IgD-negative memory B cell (primary cell): ENCODE data around the gene BLNK. TPM values are rescaled to one million over a fixed set of nuclear protein-coding genes. Genes with fewer than 3 reads are reported as not detected.
A peak's percentile ranks its signal among the peaks of the same experiment; 100 is the strongest.

Experiments used
- H3K27ac Mint-ChIP-seq, 3 donors: one replicate each; pipeline ENCODE4 v1.8.0; 2020 to 2022; ENCODE audit warnings: mild to moderate bottlenecking in 3 of 3, mixed read lengths in 3 of 3, moderate library complexity in 1 of 3
- H3K27me3 Mint-ChIP-seq: one replicate; pipeline ENCODE4 v1.8.0; 2021; ENCODE audit warnings: mixed read lengths
- H3K36me3 Mint-ChIP-seq: one replicate; pipeline ENCODE4 v1.8.0; 2020; ENCODE audit warnings: mild to moderate bottlenecking, mixed read lengths
- H3K4me1 Mint-ChIP-seq, 3 donors: one replicate each; pipeline ENCODE4 v1.8.0; 2020 to 2022; ENCODE audit warnings: mixed read lengths in 3 of 3, mild to moderate bottlenecking in 1 of 3
- H3K4me3 Mint-ChIP-seq, 4 donors: one replicate each; pipeline ENCODE4 v1.8.0; 2020 to 2022; ENCODE audit warnings: mild to moderate bottlenecking in 4 of 4, mixed read lengths in 4 of 4, moderate library complexity in 3 of 4
- H3K9me3 Mint-ChIP-seq, 3 donors: one replicate each; pipeline ENCODE4 v1.8.0; 2020 to 2021; ENCODE audit warnings: mixed read lengths in 3 of 3, mild to moderate bottlenecking in 1 of 3
- polyA plus RNA-seq: library from polyadenylated mRNA; unstranded; fragments of 300-500 nt; fragmentation: Illumina TruSeq; gene quantifications from one replicate; pipeline ENCODE4 v1.2.3, GENCODE V29; 2021

The BLNK gene
- polyA plus RNA-seq, 1 donor from 2014 or later, result 217 TPM

GRCh38 chr10:96297486-96297885, 26.1 kb upstream of the BLNK start:
- Mint-ChIP-seq H3K27me3 (peaks cover 8% of the 10 kb centered on the region), H3K27ac (no peak overlapping the region), H3K4me3 (no peak overlapping the region), H3K9me3 (no peaks in the 10 kb centered on the region), H3K4me1 (peaks cover 10 to 28% (median 27%) of the 10 kb centered on the region in 3 donors), H3K36me3 (peaks cover 3% of the 10 kb centered on the region)

DNA sequence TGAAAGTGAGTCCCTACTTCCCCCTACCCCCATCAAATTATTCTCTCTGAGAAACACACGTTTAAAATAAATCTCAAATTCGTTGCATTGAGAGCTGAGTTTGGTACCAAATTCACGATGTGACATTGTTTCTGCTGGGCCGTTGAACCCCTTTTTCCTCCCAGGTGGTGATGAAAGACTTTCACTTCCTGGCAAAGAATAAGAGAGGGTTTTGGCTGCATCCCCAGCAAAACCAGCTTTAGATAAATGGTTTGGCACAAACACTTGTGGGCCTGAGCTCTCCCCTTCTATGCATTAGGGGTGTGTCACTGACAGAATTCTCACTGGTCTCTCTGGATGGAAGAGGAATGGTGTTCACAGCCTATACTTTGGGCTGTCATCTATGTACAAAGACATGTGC, 24.1 kb upstream of the BLNK start:
- Mint-ChIP-seq H3K4me3 (peak overlapping the region in 1 of 4 donors; percentile 71), H3K27me3 (peaks cover 4% of the 10 kb centered on the region), H3K4me1 (peaks cover 23 to 45% (median 44%) of the 10 kb centered on the region in 3 donors)

DNA sequence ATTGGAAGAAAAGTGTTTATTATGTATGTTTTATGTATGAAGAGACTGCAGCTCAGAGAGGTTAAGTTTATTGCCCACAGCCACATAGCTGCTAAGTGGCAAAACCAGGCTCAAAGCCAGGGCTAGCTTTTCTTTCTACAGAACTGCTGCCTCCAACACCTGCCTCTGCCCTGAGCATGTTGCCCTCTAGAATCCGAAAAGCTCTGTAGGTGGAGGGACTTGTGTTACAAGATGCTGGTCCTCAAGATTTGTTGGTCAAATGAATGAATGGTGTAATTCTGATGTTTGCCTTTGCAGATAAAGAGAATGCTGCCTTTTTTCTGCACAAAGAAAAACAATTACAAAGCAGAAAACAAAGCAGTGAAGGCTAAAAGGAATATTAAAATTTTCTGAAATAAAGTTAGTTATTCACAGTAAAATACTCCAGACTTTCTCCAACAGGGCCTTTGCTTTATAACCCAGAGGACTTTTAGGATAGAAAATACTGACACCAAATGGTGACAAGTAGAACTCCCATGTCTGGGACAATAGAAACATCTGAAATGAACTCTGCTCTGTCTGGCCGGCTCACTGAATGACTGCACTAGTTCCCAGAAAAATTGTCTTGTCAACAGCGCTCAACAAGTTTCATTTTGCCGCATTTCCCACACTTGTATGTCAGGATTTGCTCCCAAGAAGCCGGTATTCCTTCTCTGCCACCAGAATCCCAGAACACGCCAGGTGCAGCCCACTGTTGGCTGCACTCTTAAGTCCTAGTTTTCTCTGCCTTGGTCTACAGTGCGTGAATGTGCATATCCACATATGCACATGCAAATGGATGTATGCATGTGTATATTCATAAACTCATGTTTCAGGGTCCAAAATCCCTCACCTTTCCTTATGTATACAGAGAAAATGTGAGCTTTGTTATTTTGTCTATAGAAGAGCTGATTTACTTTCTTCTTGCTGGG, 21.9 kb upstream of the BLNK start:
- peaks cover 37 to 47% (median 38%) of the 10 kb centered on the region in 3 donors for H3K4me1 Mint-ChIP-seq
- H3K27ac Mint-ChIP-seq, result peak overlapping the region; percentile 28 to 65 (median 36)
- H3K27me3 Mint-ChIP-seq, result no peaks in the 10 kb centered on the region
- no peaks in the 10 kb centered on the region for H3K9me3 Mint-ChIP-seq
- H3K36me3 Mint-ChIP-seq, result peaks cover 2% of the 10 kb centered on the region
- no peak overlapping the region for H3K4me3 Mint-ChIP-seq

More for the DNA sequence above, 24.1 kb upstream of the BLNK start:
- H3K36me3 Mint-ChIP-seq, result peaks cover 3% of the 10 kb centered on the region
- no peaks in the 10 kb centered on the region for H3K9me3 Mint-ChIP-seq
- H3K27ac Mint-ChIP-seq, result peak overlapping the region in 2 of 3 donors; percentile 3 to 80

- Mint-ChIP-seq H3K4me3 (peak overlapping the region; percentile 70 to 96 (median 83)), H3K36me3 (no peaks in the 10 kb centered on the region), H3K4me1 (peaks cover 48 to 63% (median 53%) of the 10 kb centered on the region in 3 donors), H3K27me3 (no peaks in the 10 kb centered on the region), H3K27ac (peak overlapping the region; percentile 83 to 95 (median 86)), H3K9me3 (no peaks in the 10 kb centered on the region)
Observed at GRCh38 chr10:96290368-96291133, 19.2 kb upstream of the BLNK start.

DNA sequence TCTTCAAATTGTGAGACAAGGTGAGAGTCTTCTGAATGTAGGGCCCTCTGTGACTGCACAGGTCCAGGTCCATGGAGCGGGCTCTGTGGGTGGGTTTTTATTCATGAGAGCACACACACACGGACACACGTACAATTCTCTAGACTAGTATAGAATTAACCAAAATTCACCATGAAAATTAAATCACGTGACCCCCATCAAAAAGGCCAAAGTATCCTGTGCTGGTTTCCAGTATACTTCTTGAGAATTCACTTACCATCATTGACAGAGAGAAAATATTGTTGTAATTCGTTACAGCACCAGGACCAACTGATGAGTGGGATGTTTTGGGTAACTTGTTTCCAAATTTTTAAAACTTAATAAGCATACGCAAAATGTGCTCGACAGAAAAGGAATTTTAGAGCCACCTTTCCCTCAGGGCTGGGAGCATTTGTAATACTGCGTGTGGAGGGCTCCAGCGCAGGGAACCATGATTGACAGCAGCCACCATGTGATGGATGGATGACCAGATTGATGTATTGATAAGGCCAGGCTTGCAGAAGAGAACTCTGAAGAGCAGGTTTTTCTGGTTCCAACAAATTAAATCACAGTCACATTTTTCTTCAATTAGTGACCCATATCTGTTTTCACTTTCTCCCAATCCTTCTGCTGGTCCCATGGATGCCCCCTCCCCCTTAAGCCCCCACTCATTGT, 18.0 kb upstream of the BLNK start:
- peaks cover 45 to 69% (median 59%) of the 10 kb centered on the region in 3 donors for H3K4me1 Mint-ChIP-seq
- no peaks in the 10 kb centered on the region for H3K9me3 Mint-ChIP-seq
- H3K27ac Mint-ChIP-seq, result peak overlapping the region; percentile 83 to 95 (median 87)
- H3K27me3 Mint-ChIP-seq, result no peaks in the 10 kb centered on the region
- H3K4me3 Mint-ChIP-seq, result peak overlapping the region in 3 of 4 donors; percentile 35 to 79 (median 78)
- no peaks in the 10 kb centered on the region for H3K36me3 Mint-ChIP-seq

DNA sequence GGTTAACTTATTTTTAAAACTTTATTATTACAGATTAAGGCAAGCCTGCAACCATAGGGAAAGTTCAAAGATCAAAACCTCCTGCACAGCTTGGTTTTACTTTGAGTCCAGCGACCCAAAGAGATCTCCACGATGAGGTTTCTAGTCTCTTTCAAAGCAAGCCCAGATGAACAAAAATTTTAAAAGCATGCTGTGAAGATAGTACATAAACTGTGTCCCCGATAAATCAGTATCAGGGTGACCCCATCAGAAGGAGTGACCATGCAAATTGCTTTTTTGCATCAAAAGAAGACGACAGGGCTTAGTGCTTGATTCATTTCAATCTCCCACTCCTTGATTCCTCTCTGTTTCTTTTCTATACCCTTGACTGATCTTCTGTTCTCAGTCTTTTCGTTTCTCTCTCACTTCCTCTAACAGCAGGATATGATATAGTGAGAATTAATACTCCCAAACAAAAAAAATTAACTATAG, 16.8 kb upstream of the BLNK start:
- peak overlapping the region; percentile 81 to 93 (median 84) for H3K4me3 Mint-ChIP-seq
- H3K4me1 Mint-ChIP-seq, result peaks cover 42 to 65% (median 56%) of the 10 kb centered on the region in 3 donors
- H3K27me3 Mint-ChIP-seq, result no peaks in the 10 kb centered on the region
- H3K27ac Mint-ChIP-seq, result peak overlapping the region; percentile 85 to 96 (median 92)
- H3K9me3 Mint-ChIP-seq, result no peaks in the 10 kb centered on the region
- no peaks in the 10 kb centered on the region for H3K36me3 Mint-ChIP-seq

DNA sequence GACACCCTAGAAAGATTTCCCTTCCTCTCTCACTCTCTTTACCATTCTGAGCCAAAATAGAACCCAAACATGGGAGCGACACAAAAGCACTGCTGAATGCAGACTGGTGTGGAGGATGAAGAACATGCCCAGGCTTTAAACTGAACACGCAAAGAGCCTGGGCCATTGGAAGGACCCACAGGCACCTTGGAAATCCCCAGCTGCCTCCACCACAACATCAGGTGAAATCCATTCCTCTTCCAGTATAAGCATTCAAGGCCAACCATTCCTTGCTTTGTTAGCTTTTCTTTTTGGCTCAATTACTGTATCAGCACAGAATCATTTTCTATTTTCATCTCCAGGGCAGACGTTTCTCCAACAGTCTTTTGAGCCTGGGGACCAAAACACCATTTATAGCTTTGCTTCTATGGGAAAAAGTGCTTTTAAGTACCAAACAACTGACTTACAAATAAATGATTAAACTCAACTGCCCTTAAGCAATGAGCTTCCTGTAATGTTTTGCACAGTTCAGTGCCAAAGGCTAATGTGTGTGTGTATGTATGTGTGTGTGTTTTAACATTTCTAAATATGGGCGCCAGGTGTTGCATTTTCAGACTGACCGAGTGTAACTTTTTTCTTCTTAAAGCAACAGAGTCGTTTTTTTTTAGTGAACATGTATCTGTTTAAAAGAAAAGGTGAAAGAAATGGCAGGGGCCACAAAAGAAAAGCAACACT, 16.2 kb upstream of the BLNK start:
- Mint-ChIP-seq H3K4me3 (peak overlapping the region; percentile 81 to 93 (median 84)), H3K4me1 (peaks cover 43 to 62% (median 55%) of the 10 kb centered on the region in 3 donors), H3K36me3 (no peaks in the 10 kb centered on the region), H3K9me3 (no peaks in the 10 kb centered on the region), H3K27me3 (no peaks in the 10 kb centered on the region), H3K27ac (peak overlapping the region; percentile 85 to 96 (median 92))

GRCh38 chr10:96285331-96285752, 14.0 kb upstream of the BLNK start:
- no peaks in the 10 kb centered on the region for H3K9me3 Mint-ChIP-seq
- peak overlapping the region in 2 of 3 donors; percentile 16 to 85 for H3K27ac Mint-ChIP-seq
- H3K4me3 Mint-ChIP-seq, result peak overlapping the region in 2 of 4 donors; percentile 1 to 47
- H3K36me3 Mint-ChIP-seq, result no peaks in the 10 kb centered on the region
- H3K27me3 Mint-ChIP-seq, result no peaks in the 10 kb centered on the region
- peaks cover 24 to 46% (median 45%) of the 10 kb centered on the region in 3 donors for H3K4me1 Mint-ChIP-seq

DNA sequence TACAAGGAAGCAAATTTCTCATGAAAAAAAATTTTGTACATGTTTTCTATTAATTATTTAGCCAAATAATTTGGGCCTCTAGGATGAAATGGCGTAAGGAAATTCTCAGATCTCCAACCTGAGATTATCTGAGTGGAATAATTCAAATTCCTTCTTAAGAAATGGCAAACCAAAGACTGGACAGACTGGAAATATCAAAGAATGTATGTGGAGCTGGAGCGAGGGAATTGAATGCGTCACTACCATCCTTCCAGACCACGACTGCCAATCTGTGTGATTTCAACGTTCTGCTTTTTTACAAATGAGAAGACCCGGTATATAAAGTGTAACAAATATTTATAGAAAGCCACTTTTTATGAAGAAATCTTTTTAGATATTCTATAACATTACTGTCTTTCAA, 12.4 kb upstream of the BLNK start:
- Mint-ChIP-seq H3K27me3 (no peaks in the 10 kb centered on the region), H3K36me3 (no peaks in the 10 kb centered on the region), H3K4me3 (no peak overlapping the region), H3K9me3 (no peaks in the 10 kb centered on the region), H3K27ac (no peak overlapping the region), H3K4me1 (peaks cover 29 to 40% (median 38%) of the 10 kb centered on the region in 3 donors)

DNA sequence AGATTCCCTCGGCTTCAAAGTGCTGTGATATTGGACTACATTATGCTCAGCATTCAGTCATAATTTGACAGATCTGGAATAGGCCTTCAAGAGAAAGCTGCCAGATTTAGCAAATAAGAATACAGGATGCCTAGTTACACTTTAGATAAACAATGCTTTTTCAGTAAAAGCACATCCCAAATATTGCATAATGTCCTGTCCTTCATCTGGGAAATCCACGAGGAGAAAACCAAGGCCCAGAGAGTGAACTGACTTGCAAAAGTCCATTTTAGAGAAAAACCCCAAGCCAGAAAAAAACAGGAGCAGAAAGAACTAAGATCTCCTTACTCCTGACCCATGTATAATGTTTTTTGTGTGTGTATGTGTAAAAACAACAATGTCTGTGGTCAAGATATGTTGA, 12.0 kb upstream of the BLNK start:
- Mint-ChIP-seq H3K27me3 (no peaks in the 10 kb centered on the region), H3K9me3 (no peaks in the 10 kb centered on the region), H3K36me3 (no peaks in the 10 kb centered on the region), H3K27ac (peak overlapping the region in 1 of 3 donors; percentile 73), H3K4me3 (no peak overlapping the region), H3K4me1 (peaks cover 27 to 38% (median 38%) of the 10 kb centered on the region in 3 donors)

GRCh38 chr10:96281444-96282029, 10.2 kb upstream of the BLNK start:
- H3K4me3 Mint-ChIP-seq, result no peak overlapping the region
- H3K27ac Mint-ChIP-seq, result peak overlapping the region in 1 of 3 donors; percentile 87
- H3K4me1 Mint-ChIP-seq, result peaks cover 22 to 40% (median 34%) of the 10 kb centered on the region in 3 donors
- no peaks in the 10 kb centered on the region for H3K27me3 Mint-ChIP-seq
- H3K36me3 Mint-ChIP-seq, result no peaks in the 10 kb centered on the region
- peaks cover 0 to 1% (median 0%) of the 10 kb centered on the region in 3 donors for H3K9me3 Mint-ChIP-seq

DNA sequence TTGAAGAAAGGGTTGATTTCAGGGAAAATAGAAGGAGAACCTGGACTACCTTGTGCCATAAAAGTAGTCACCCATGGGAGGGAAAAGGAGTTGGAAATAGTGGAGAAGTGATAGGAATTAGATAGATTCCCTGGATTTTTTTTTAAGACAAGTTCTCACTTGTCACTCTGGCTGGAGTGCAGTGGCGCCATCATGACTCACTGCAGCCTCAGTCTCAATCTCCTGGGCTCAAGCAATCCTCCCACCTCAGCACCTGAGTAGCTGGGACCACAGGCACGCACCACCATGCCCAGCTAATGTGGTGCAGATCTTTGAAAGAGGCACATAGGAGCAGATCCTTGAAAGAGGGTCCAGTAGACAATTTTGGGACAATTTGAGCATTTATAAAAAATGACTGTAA, 9.5 kb upstream of the BLNK start:
- H3K27me3 Mint-ChIP-seq, result no peaks in the 10 kb centered on the region
- peaks cover 0 to 1% (median 0%) of the 10 kb centered on the region in 3 donors for H3K9me3 Mint-ChIP-seq
- H3K4me3 Mint-ChIP-seq, result no peak overlapping the region
- H3K4me1 Mint-ChIP-seq, result peaks cover 25 to 43% (median 37%) of the 10 kb centered on the region in 3 donors
- H3K27ac Mint-ChIP-seq, result no peak overlapping the region
- H3K36me3 Mint-ChIP-seq, result no peaks in the 10 kb centered on the region

GRCh38 chr10:96279191-96279641, 7.8 kb upstream of the BLNK start:
- Mint-ChIP-seq H3K27ac (peak overlapping the region in 2 of 3 donors; percentile 60 to 81), H3K9me3 (peaks cover 0 to 1% (median 0%) of the 10 kb centered on the region in 3 donors), H3K4me3 (peak overlapping the region in 3 of 4 donors; percentile 17 to 39 (median 33)), H3K36me3 (no peaks in the 10 kb centered on the region), H3K4me1 (peaks cover 25 to 42% (median 37%) of the 10 kb centered on the region in 3 donors), H3K27me3 (no peaks in the 10 kb centered on the region)
